Peyer's patch (tissue), 4 donors: ENCODE data around the gene CAND2. TPM values are rescaled to one million over a fixed set of nuclear protein-coding genes. Genes with fewer than 3 reads are reported as not detected.
A peak's percentile ranks its signal among the peaks of the same experiment; 100 is the strongest.

Experiments used
- DNase-seq, 3 donors: peaks; one replicate each; pipeline ENCODE4 v3.0.0-alpha.2; 2017 to 2019
- H3K27ac ChIP-seq, 4 donors: fragments of 200-600 bp; sonication (generic); one replicate each; pipeline ENCODE4 v1.5.1; 2016 to 2019
- H3K27me3 ChIP-seq, 2 donors: fragments of 200-600 bp; sonication (generic); one replicate each; pipeline ENCODE4 v1.5.1; 2019
- H3K36me3 ChIP-seq, 3 donors: fragments of 200-600 bp; sonication (generic); one replicate each; pipeline ENCODE4 v1.5.1; 2016 to 2019
- H3K4me1 ChIP-seq, 4 donors: fragments of 200-600 bp; sonication (generic); one replicate each; pipeline ENCODE4 v1.5.1; 2016 to 2019
- H3K4me3 ChIP-seq, 4 donors: fragments of 200-600 bp; sonication (generic); 1 replicate in 3 of 4; 2 replicates in 1 of 4; pipeline ENCODE4 v1.5.1; 2016 to 2019; ENCODE audit warnings: mild to moderate bottlenecking in 1 of 4
- H3K9me3 ChIP-seq, 4 donors: fragments of 200-600 bp; sonication (generic); one replicate each; pipeline ENCODE4 v1.5.1; 2016 to 2019; ENCODE audit warnings: mild to moderate bottlenecking in 1 of 4
- POLR2A ChIP-seq, 2 donors: fragments of 450-650 bp; IDR thresholded peaks; one replicate each; pipeline ENCODE4 v1.5.1; 2017; ENCODE audit warnings: antibody characterized with exemption in 2 of 2, mild to moderate bottlenecking in 2 of 2, moderate library complexity in 2 of 2
- total RNA-seq, 4 donors: library from RNA; depleted of rRNA; stranded (reverse); fragments of >200 nt; gene quantifications; one replicate each; pipeline ENCODE4 v1.1.0, GENCODE V29; 2016
- TF ChIP-seq, protein P1 (sequence below), 6 experiments: fragments of 450-650 bp in 4 of 6; fragments of 200-600 bp in 2 of 6; sonication (generic) in 1 of 6; IDR thresholded peaks; one replicate each; pipeline ENCODE4 v1.5.1; 2017 to 2019; ENCODE audit warnings: antibody characterized with exemption in 6 of 6, mild to moderate bottlenecking in 3 of 6, moderate library complexity in 1 of 6

The CAND2 gene
- total RNA-seq, 4 donors from 2014 or later = 1.4 to 4.1 (median 2.1) TPM

DNA sequence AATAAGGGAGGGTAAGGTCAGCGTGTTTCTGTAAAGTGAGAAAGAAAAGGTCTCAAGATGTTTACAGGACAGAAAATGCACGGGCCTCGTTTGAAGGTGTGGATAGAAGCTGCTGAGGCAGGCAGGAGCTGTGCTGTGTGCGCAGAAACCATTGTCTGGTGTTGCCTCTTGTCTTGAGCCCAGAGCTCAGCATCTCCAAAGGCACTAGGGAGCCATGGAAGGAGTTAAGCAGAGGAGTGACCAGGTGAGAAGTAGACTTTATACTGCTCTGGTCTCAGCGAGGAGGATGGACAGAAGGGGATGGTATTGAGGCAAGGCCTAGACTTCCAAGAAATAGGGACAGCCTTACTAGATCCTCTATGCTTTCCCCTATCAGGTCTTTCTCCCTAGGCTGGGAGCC is 13.0 kb downstream of the CAND2 start:
- H3K36me3 ChIP-seq = peaks cover 0 to 6% (median 0%) of the 10 kb centered on the region in 3 donors
- TF ChIP-seq, protein P1, sequence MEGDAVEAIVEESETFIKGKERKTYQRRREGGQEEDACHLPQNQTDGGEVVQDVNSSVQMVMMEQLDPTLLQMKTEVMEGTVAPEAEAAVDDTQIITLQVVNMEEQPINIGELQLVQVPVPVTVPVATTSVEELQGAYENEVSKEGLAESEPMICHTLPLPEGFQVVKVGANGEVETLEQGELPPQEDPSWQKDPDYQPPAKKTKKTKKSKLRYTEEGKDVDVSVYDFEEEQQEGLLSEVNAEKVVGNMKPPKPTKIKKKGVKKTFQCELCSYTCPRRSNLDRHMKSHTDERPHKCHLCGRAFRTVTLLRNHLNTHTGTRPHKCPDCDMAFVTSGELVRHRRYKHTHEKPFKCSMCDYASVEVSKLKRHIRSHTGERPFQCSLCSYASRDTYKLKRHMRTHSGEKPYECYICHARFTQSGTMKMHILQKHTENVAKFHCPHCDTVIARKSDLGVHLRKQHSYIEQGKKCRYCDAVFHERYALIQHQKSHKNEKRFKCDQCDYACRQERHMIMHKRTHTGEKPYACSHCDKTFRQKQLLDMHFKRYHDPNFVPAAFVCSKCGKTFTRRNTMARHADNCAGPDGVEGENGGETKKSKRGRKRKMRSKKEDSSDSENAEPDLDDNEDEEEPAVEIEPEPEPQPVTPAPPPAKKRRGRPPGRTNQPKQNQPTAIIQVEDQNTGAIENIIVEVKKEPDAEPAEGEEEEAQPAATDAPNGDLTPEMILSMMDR (IDR thresholded peaks at IDR 0.05) = no peak
- TF ChIP-seq POLR2A (IDR thresholded peaks at IDR 0.05) = no peak
- no peaks in the 10 kb centered on the region for H3K4me1 ChIP-seq
- no peaks in the 10 kb centered on the region for H3K9me3 ChIP-seq
- DNase-seq = no peak
- H3K27me3 ChIP-seq = no peaks in the 10 kb centered on the region
- peak overlapping the region in 2 of 4 donors; percentile 58 to 59 for H3K4me3 ChIP-seq
- peak overlapping the region in 1 of 4 donors; percentile 70 for H3K27ac ChIP-seq

DNA sequence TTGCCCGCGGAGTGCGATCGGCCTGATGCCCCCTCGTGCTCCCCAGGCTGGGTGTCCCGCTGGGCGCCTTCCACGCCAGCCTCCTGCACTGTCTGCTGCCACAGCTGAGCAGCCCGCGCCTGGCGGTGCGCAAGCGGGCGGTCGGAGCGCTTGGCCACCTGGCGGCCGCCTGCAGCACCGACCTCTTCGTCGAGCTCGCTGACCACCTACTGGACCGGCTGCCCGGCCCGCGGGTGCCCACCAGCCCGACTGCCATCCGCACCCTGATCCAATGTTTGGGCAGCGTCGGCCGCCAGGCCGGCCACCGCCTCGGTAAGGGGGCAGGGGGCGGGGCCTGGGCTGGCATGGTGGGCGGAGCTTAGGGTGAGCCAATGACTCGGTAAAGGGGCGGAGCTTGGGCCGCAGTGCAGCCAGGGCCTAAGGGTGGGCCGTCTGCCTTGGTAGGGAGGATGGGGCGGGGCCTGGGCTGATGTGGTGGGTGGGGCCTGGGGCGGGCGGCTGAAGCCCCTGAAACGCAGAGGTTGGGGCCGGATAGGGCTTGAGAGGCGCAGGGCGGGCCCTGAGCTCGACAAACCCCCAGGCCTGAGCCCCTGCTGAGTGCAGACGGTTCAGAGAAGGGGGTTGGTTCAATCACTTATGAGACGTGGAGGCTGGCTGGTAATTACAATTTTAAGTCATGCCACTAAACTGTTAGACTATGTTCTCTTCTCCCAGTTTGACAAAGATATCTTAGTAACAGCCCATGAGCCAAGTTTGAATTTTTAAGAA is 13.7 kb downstream of the CAND2 start:
- H3K9me3 ChIP-seq = no peaks in the 10 kb centered on the region
- H3K4me1 ChIP-seq = no peaks in the 10 kb centered on the region
- H3K27ac ChIP-seq = peak overlapping the region; percentile 36 to 70 (median 60)
- TF ChIP-seq, protein P1 (IDR thresholded peaks at IDR 0.05) = peak; percentile 47 to 99 (median 90)
- TF ChIP-seq POLR2A (IDR thresholded peaks at IDR 0.05) = no peak
- H3K36me3 ChIP-seq = peaks cover 0 to 6% (median 0%) of the 10 kb centered on the region in 3 donors
- peak overlapping the region; percentile 58 to 73 (median 60) for H3K4me3 ChIP-seq
- DNase-seq = peak; percentile 96 to 99 (median 98)
- H3K27me3 ChIP-seq = no peaks in the 10 kb centered on the region

DNA sequence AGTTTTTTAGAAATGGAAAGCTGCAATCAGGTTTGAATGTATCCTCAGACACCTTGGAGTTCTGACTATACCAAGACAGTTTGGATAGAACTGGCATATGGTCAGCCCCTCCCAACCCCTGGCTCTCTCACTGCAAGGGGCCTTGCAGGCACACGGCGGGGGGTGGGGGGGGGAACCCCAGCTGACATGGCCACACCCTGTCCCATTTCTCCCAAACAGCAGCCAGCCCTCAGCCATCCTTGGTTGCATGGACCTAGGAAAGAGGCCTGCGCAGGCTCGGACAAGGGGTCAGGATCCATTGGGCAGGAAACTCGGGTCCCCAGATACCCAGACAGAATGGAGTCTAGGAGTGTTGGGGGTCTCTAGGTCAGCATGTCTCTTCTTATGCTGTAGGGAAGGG is 14.5 kb downstream of the CAND2 start:
- Histone ChIP-seq H3K27me3 (no peaks in the 10 kb centered on the region), H3K4me3 (no peak overlapping the region), H3K4me1 (no peaks in the 10 kb centered on the region), H3K36me3 (peaks cover 0 to 4% (median 0%) of the 10 kb centered on the region in 3 donors), H3K9me3 (no peaks in the 10 kb centered on the region), H3K27ac (peak overlapping the region in 2 of 4 donors; percentile 56 to 63)
- no peak for DNase-seq
- TF ChIP-seq POLR2A (IDR thresholded peaks at IDR 0.05) = no peak
- TF ChIP-seq, protein P1 (IDR thresholded peaks at IDR 0.05) = no peak

DNA sequence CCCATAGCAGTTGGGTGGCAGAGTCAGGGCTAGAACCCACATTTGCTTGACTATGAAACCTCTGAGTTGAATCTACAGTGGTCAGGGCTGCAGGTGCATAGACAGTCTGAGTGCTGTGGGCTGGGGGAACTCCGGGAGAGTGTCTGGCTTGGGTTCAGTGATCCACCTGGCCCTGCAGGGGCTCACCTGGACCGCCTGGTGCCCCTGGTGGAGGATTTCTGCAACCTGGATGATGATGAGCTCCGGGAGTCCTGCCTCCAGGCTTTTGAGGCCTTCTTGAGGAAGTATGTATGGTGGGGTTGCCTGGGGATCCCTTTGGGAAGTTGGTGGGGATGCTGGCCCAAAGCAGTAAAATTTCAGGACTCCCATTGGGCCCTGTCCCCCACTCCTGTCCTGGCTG is 16.3 kb downstream of the CAND2 start:
- H3K27me3 ChIP-seq = no peaks in the 10 kb centered on the region
- TF ChIP-seq POLR2A (IDR thresholded peaks at IDR 0.05) = no peak
- TF ChIP-seq, protein P1 (IDR thresholded peaks at IDR 0.05) = no peak
- peaks cover 0 to 15% (median 0%) of the 10 kb centered on the region in 3 donors for H3K36me3 ChIP-seq
- H3K4me3 ChIP-seq = no peak overlapping the region
- H3K27ac ChIP-seq = no peak overlapping the region
- DNase-seq = no peak
- no peaks in the 10 kb centered on the region for H3K9me3 ChIP-seq
- H3K4me1 ChIP-seq = no peaks in the 10 kb centered on the region

DNA sequence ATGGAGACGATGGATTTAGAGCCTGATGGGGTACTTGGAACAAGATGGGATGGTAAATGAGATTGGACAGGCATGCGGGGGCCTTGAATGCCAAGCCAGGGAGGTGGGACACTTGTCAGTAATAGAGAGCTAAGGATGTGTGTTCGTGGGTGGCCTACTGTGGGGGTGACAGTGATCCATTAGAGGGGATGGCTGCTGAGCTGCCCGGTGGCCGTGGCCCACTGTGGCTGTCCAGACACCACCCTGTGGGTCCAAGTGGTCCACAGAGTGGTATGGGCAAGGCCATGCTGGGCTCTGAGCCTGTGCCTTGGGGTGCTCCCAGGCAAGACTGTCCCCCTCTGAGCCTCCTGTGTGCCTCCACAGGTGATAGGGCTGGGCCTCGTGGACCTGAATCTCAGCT is 17.5 kb downstream of the CAND2 start:
- TF ChIP-seq, protein P1 (IDR thresholded peaks at IDR 0.05) = no peak
- TF ChIP-seq POLR2A (IDR thresholded peaks at IDR 0.05) = no peak
- Histone ChIP-seq H3K9me3 (no peaks in the 10 kb centered on the region), H3K36me3 (peaks cover 0 to 15% (median 0%) of the 10 kb centered on the region in 3 donors), H3K4me3 (no peak overlapping the region), H3K27ac (no peak overlapping the region), H3K4me1 (no peaks in the 10 kb centered on the region), H3K27me3 (no peaks in the 10 kb centered on the region)
- DNase-seq = no peak
